Hematopoietic multipotent progenitor cell treated with erythropoietin and hydrocortisone succinate and interleukin-3 and kit ligand, for 15 days (in vitro differentiated cells): Measurements from ENCODE around the gene OARD1.
"Not testable (repeated sequence)": the region's sequence is repeated elsewhere in the genome, so short reads cannot be mapped to it uniquely, and the experiment has no call there.

ENCODE experiments used
- DNase-seq: peaks from one replicate; pipeline ENCODE4 v3.0.0-alpha.2; 2015; ENCODE audit warnings: low spot score

The OARD1 gene

GRCh38 chr6:41071923-41072835 lies at the start of gene OARD1:
OARD1 (minus strand) TSS chr6:41072356; CDS start chr6:41071634, 722 bp downstream.
- peak; percentile 76 for DNase-seq

- DNase-seq, result no peak
Observed at GRCh38 chr6:41120058-41120457, 47.9 kb upstream of the OARD1 start.

GRCh38 chr6:41119508-41119907 lies 47.4 kb upstream of the OARD1 start:
- no peak for DNase-seq

GRCh38 chr6:41115027-41115426 lies 42.9 kb upstream of the OARD1 start:
- not testable (repeated sequence) for DNase-seq

- DNase-seq, result no peak
Observed at GRCh38 chr6:41111017-41111416, 38.9 kb upstream of the OARD1 start.

- no peak for DNase-seq
Observed at GRCh38 chr6:41103847-41104246, 31.7 kb upstream of the OARD1 start.

GRCh38 chr6:41100871-41101287 lies 28.7 kb upstream of the OARD1 start:
- DNase-seq, result no peak

- DNase-seq, result no peak
Observed at GRCh38 chr6:41098366-41098765, 26.2 kb upstream of the OARD1 start.

- DNase-seq, result no peak
Observed at GRCh38 chr6:41097467-41098090, 25.4 kb upstream of the OARD1 start.

GRCh38 chr6:41093729-41094128 lies 21.6 kb upstream of the OARD1 start:
- DNase-seq, result no peak

- DNase-seq, result peak; percentile 41
Observed at GRCh38 chr6:41092421-41093140, 20.4 kb upstream of the OARD1 start.

- DNase-seq, result no peak
Observed at GRCh38 chr6:41090841-41091761, 18.9 kb upstream of the OARD1 start.

- no peak for DNase-seq
Observed at GRCh38 chr6:41088451-41088850, 16.3 kb upstream of the OARD1 start.

- DNase-seq, result no peak
Observed at GRCh38 chr6:41085182-41085581, 13.0 kb upstream of the OARD1 start.

GRCh38 chr6:41083072-41083471 lies 10.9 kb upstream of the OARD1 start:
- no peak for DNase-seq

GRCh38 chr6:41080621-41081020 lies 8.5 kb upstream of the OARD1 start:
- no peak for DNase-seq

- no peak for DNase-seq
Observed at GRCh38 chr6:41079080-41079479, 6.9 kb upstream of the OARD1 start.

- DNase-seq, result no peak
Observed at GRCh38 chr6:41078101-41078500, 5.9 kb upstream of the OARD1 start.

- no peak for DNase-seq
Observed at GRCh38 chr6:41077536-41077935, 5.4 kb upstream of the OARD1 start.

- no peak for DNase-seq
Observed at GRCh38 chr6:41075651-41076626, 3.8 kb upstream of the OARD1 start.
